Choroid plexus epithelial cell (primary cell): Measurements from ENCODE around the gene MTG2.

Source experiments
- DNase-seq: peaks from one replicate; pipeline ENCODE4 v3.0.0-alpha.2; 2010; ENCODE audit warnings: low read depth
- H3K4me3 ChIP-seq: 2 replicates; pipeline ENCODE4 v1.5.1; 2011; ENCODE audit warnings: low read depth, mild to moderate bottlenecking, control low read depth, low read length, moderate library complexity
- CTCF ChIP-seq: conservative IDR thresholded peaks from 2 replicates; pipeline ENCODE4 v1.5.1; 2011; ENCODE audit warnings: low read depth, mild to moderate bottlenecking, control low read depth, inconsistent platforms, low read length, moderate library complexity

The MTG2 gene

GRCh38 chr20:62195075-62195405, 12.2 kb downstream of the MTG2 start:
- no peak for DNase-seq
- H3K4me3 ChIP-seq: no peak overlapping the region
- no peak for TF ChIP-seq CTCF

- TF ChIP-seq CTCF: no peak
- no peak for DNase-seq
Observed at GRCh38 chr20:62195736-62196135, 12.9 kb downstream of the MTG2 start.

GRCh38 chr20:62196286-62196685, 13.5 kb downstream of the MTG2 start:
- H3K4me3 ChIP-seq: no peak overlapping the region
- no peak for DNase-seq
- TF ChIP-seq CTCF: no peak

More at GRCh38 chr20:62195736-62196135, 12.9 kb downstream of the MTG2 start:
- no peak overlapping the region for H3K4me3 ChIP-seq

GRCh38 chr20:62197311-62197710, 14.5 kb downstream of the MTG2 start:
- no peak for DNase-seq
- H3K4me3 ChIP-seq: no peak overlapping the region
- TF ChIP-seq CTCF: no peak

- DNase-seq: no peak
- TF ChIP-seq CTCF: no peak
- no peak overlapping the region for H3K4me3 ChIP-seq
Observed at GRCh38 chr20:62197801-62198200, 15.0 kb downstream of the MTG2 start.

GRCh38 chr20:62198496-62198895, 15.7 kb downstream of the MTG2 start:
- DNase-seq: no peak
- H3K4me3 ChIP-seq: no peak overlapping the region

More at GRCh38 chr20:62198496-62198895, 15.7 kb downstream of the MTG2 start:
- TF ChIP-seq CTCF: no peak
